ENCODE measurements around the gene PAQR3.

GRCh38 chr4:78899302-78899701 lies 39.9 kb downstream of the PAQR3 start:
- TF ChIP-seq EZH2 (IDR thresholded peaks at IDR 0.05; ENCODE audit: insufficient read depth, poor library complexity, severe bottlenecking) (no peak), EZH2phosphoT487 (IDR thresholded peaks at IDR 0.05; ENCODE audit: insufficient read depth, low read depth) (no peak)

All from GM23248 (cell line).